ENCODE data around the gene LRP1-AS. TPM values are rescaled to one million over a fixed set of nuclear protein-coding genes. Genes with fewer than 3 reads are reported as not detected.

Gene LRP1-AS
- total RNA-seq, 1 donor from 2014 or later: not detected

- DNase-seq (ENCODE audit: low spot score) (no peak), ATAC-seq (no peak)
- intact Hi-C loops (cut with DNase I): no loop called here
Measured at GRCh38 chr12:57165741-57166140, 18.3 kb upstream of the LRP1-AS start.

- intact Hi-C loops (cut with DNase I): no loop called here
- ATAC-seq: no peak
Measured at GRCh38 chr12:57164966-57165625, 17.7 kb upstream of the LRP1-AS start.

GRCh38 chr12:57164454-57164853, 17.0 kb upstream of the LRP1-AS start:
- DNase-seq (ENCODE audit: low spot score) (no peak), ATAC-seq (no peak)
- intact Hi-C loops (cut with DNase I): no loop called here

More at GRCh38 chr12:57164966-57165625, 17.7 kb upstream of the LRP1-AS start:
- no peak for DNase-seq (ENCODE audit: low spot score)

GRCh38 chr12:57162553-57163125, 15.2 kb upstream of the LRP1-AS start:
- ATAC-seq (no peak), DNase-seq (ENCODE audit: low spot score) (no peak)
- intact Hi-C loops (cut with DNase I): no loop called here

- ATAC-seq: no peak
- intact Hi-C loops (cut with DNase I): no loop called here
Measured at GRCh38 chr12:57161491-57161890, 14.1 kb upstream of the LRP1-AS start.

GRCh38 chr12:57160741-57161140, 13.3 kb upstream of the LRP1-AS start:
- ATAC-seq (no peak), DNase-seq (ENCODE audit: low spot score) (no peak)
- intact Hi-C loops (cut with DNase I): no loop called here

More at GRCh38 chr12:57161491-57161890, 14.1 kb upstream of the LRP1-AS start:
- DNase-seq (ENCODE audit: low spot score): no peak

GRCh38 chr12:57160040-57160439, 12.6 kb upstream of the LRP1-AS start:
- DNase-seq (ENCODE audit: low spot score): no peak
- intact Hi-C loops (cut with DNase I): no loop called here
- ATAC-seq: no peak

GRCh38 chr12:57159311-57159710, 11.9 kb upstream of the LRP1-AS start:
- ATAC-seq: peak; percentile 29
- intact Hi-C loops (cut with DNase I): no loop called here
- DNase-seq (ENCODE audit: low spot score): no peak

- ATAC-seq (peak; percentile 40), DNase-seq (ENCODE audit: low spot score) (no peak)
Measured at GRCh38 chr12:57158665-57159064, 11.2 kb upstream of the LRP1-AS start.

GRCh38 chr12:57158186-57158585, 10.8 kb upstream of the LRP1-AS start:
- intact Hi-C loops (cut with DNase I): no loop called here
- ATAC-seq (peak; percentile 3), DNase-seq (ENCODE audit: low spot score) (no peak)

More at GRCh38 chr12:57158665-57159064, 11.2 kb upstream of the LRP1-AS start:
- intact Hi-C loops (cut with DNase I): no loop called here

GRCh38 chr12:57157588-57158173, 10.3 kb upstream of the LRP1-AS start:
- intact Hi-C loops (cut with DNase I): no loop called here
- ATAC-seq: peak; percentile 31
- no peak for DNase-seq (ENCODE audit: low spot score)

GRCh38 chr12:57156701-57157403, 9.4 kb upstream of the LRP1-AS start:
- intact Hi-C loops (cut with DNase I): no loop called here
- DNase-seq (ENCODE audit: low spot score) (no peak), ATAC-seq (no peak)

- intact Hi-C loops (cut with DNase I): no loop called here
- no peak for DNase-seq (ENCODE audit: low spot score)
- no peak for ATAC-seq
Measured at GRCh38 chr12:57154804-57155434, 7.5 kb upstream of the LRP1-AS start.

GRCh38 chr12:57154076-57154475, 6.7 kb upstream of the LRP1-AS start:
- DNase-seq (ENCODE audit: low spot score): no peak
- intact Hi-C loops (cut with DNase I): no loop called here

GRCh38 chr12:57153415-57153997, 6.1 kb upstream of the LRP1-AS start:
- intact Hi-C loops (cut with DNase I): no loop called here
- DNase-seq (ENCODE audit: low spot score) (no peak), ATAC-seq (no peak)

More at GRCh38 chr12:57154076-57154475, 6.7 kb upstream of the LRP1-AS start:
- ATAC-seq: no peak

- DNase-seq (ENCODE audit: low spot score) (peak; percentile 78), ATAC-seq (peak; percentile 36)
- intact Hi-C loops (cut with DNase I): no loop called here
Measured at GRCh38 chr12:57152639-57153038, 5.2 kb upstream of the LRP1-AS start.

GRCh38 chr12:57151741-57152630, 4.6 kb upstream of the LRP1-AS start:
- peak; percentile 81 for ATAC-seq
- DNase-seq (ENCODE audit: low spot score): peak; percentile 84
- intact Hi-C loops (cut with DNase I): no loop called here

- ATAC-seq (no peak), DNase-seq (ENCODE audit: low spot score) (no peak)
- intact Hi-C loops (cut with DNase I): no loop called here
Measured at GRCh38 chr12:57150400-57151000, 3.1 kb upstream of the LRP1-AS start.

Measured in sciatic nerve (tissue), 2 donors.